ENCODE measurements around the gene PSMA6.
"Not testable (repeated sequence)": the region's sequence is repeated elsewhere in the genome, so short reads cannot be mapped to it uniquely, and the experiment has no call there.

The PSMA6 gene

GRCh38 chr14:35292051-35292769, at the start of gene PSMA6:
Gene PSMA6 (plus strand): TSS chr14:35292382. CDS start chr14:35292477, 95 bp downstream.
- in situ Hi-C loops (cut with MboI; ENCODE audit: low sequenced_read_pairs), result no loop called here

GRCh38 chr14:35242599-35243311, 49.4 kb upstream of the PSMA6 start:
- in situ Hi-C loops (cut with MboI; ENCODE audit: low sequenced_read_pairs), result no loop called here

GRCh38 chr14:35243956-35244355, 48.2 kb upstream of the PSMA6 start:
- in situ Hi-C loops (cut with MboI; ENCODE audit: low sequenced_read_pairs), result no loop called here

- in situ Hi-C loops (cut with MboI; ENCODE audit: low sequenced_read_pairs), result no loop called here
Observed at GRCh38 chr14:35244542-35244941, 47.6 kb upstream of the PSMA6 start.

GRCh38 chr14:35245051-35245450, 47.1 kb upstream of the PSMA6 start:
- in situ Hi-C loops (cut with MboI; ENCODE audit: low sequenced_read_pairs), result no loop called here

GRCh38 chr14:35247777-35248475, 44.3 kb upstream of the PSMA6 start:
- in situ Hi-C loops (cut with MboI; ENCODE audit: low sequenced_read_pairs), result no loop called here

GRCh38 chr14:35248476-35248788, 43.8 kb upstream of the PSMA6 start:
- in situ Hi-C loops (cut with MboI; ENCODE audit: low sequenced_read_pairs), result no loop called here

- in situ Hi-C loops (cut with MboI; ENCODE audit: low sequenced_read_pairs), result no loop called here
Observed at GRCh38 chr14:35250319-35250718, 41.9 kb upstream of the PSMA6 start.

GRCh38 chr14:35252451-35252868, 39.7 kb upstream of the PSMA6 start:
- in situ Hi-C loops (cut with MboI; ENCODE audit: low sequenced_read_pairs), result no loop called here

- in situ Hi-C loops (cut with MboI; ENCODE audit: low sequenced_read_pairs), result not testable (repeated sequence)
Observed at GRCh38 chr14:35253056-35253455, 39.1 kb upstream of the PSMA6 start.

- in situ Hi-C loops (cut with MboI; ENCODE audit: low sequenced_read_pairs), result not testable (repeated sequence)
Observed at GRCh38 chr14:35254034-35254622, 38.1 kb upstream of the PSMA6 start.

GRCh38 chr14:35254736-35255135, 37.4 kb upstream of the PSMA6 start:
- in situ Hi-C loops (cut with MboI; ENCODE audit: low sequenced_read_pairs), result no loop called here

- in situ Hi-C loops (cut with MboI; ENCODE audit: low sequenced_read_pairs), result no loop called here
Observed at GRCh38 chr14:35255711-35256110, 36.5 kb upstream of the PSMA6 start.

- in situ Hi-C loops (cut with MboI; ENCODE audit: low sequenced_read_pairs), result no loop called here
Observed at GRCh38 chr14:35257809-35258208, 34.4 kb upstream of the PSMA6 start.

- in situ Hi-C loops (cut with MboI; ENCODE audit: low sequenced_read_pairs), result no loop called here
Observed at GRCh38 chr14:35258420-35258819, 33.8 kb upstream of the PSMA6 start.

- in situ Hi-C loops (cut with MboI; ENCODE audit: low sequenced_read_pairs), result no loop called here
Observed at GRCh38 chr14:35261774-35262173, 30.4 kb upstream of the PSMA6 start.

- in situ Hi-C loops (cut with MboI; ENCODE audit: low sequenced_read_pairs), result no loop called here
Observed at GRCh38 chr14:35262436-35262835, 29.7 kb upstream of the PSMA6 start.

GRCh38 chr14:35268946-35269345, 23.2 kb upstream of the PSMA6 start:
- in situ Hi-C loops (cut with MboI; ENCODE audit: low sequenced_read_pairs), result no loop called here

GRCh38 chr14:35274805-35275204, 17.4 kb upstream of the PSMA6 start:
- in situ Hi-C loops (cut with MboI; ENCODE audit: low sequenced_read_pairs), result no loop called here

- in situ Hi-C loops (cut with MboI; ENCODE audit: low sequenced_read_pairs), result no loop called here
Observed at GRCh38 chr14:35277179-35277578, 15.0 kb upstream of the PSMA6 start.

- in situ Hi-C loops (cut with MboI; ENCODE audit: low sequenced_read_pairs), result no loop called here
Observed at GRCh38 chr14:35279369-35279768, 12.8 kb upstream of the PSMA6 start.

- in situ Hi-C loops (cut with MboI; ENCODE audit: low sequenced_read_pairs), result no loop called here
Observed at GRCh38 chr14:35281341-35281740, 10.8 kb upstream of the PSMA6 start.
